ENCODE measurements around the gene ANXA6.

The ANXA6 gene

DNA sequence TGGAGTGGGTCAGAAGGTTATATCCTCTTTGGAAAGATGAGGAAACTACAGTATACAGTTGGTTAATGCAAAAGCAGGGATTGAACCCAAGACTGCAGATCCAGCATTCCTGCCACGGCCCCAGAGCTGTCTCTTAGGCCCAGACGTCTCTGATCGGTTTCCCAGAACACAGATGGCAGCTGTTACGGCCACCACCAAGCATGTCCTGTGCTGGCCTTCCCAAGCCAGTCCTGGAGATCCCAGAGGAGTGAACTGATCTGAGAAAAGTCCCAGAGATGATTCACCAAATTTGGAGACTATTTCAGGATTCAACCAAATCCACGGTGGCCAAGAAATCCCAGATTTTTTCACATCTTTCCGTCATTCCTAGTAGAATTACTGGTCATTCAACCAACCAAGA lies 96.8 kb downstream of the ANXA6 start:
- DNase-seq, result no peak

DNA sequence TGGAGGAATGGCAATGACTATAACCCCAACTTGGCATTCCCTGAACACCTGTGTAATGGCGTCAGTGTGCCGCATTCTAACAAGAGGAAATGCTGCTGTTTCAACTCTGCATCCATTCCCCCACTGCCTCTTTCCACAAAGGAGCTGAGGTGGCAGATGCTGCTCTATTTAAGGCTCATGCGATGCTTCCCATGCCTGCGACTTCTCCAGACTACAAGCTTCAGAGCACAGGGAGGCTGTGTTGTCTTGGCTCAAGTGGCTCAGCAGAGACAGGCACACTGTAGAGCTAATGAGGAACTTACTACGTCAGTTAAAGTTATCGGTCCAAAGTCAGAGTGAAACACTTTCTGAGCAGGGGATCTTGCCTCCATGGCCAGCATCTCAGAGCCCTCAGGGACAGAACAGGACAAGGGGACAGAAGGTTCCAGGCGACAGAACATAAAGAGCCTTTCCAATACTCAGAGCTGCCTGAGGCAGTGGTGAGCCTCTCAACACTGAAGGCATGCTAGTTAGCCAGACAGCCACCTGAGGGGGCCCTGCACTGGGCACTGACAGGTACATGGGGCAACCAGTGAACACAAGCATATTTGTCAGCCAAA lies 98.6 kb downstream of the ANXA6 start:
- DNase-seq, result peak; percentile 62 to 70

DNA sequence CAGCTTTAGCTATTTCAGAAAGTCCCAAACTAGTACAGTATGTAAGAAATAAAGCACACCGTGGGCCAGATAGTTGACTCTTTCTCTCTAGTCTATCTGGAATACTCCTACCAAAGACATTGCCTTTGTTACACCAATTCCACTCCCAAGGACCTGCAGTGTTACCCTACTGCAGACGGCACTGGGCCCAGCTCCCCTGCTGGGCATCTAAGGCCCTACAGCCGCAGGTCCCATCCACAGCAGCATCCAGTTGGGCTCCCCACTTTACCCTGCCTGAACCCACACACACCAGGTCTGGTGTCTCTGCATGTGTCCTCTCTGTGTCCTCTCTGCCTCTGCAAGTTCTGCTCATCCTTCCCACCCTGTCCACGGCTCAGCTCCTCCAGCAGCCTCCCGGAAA lies 99.3 kb downstream of the ANXA6 start:
- DNase-seq, result no peak

DNA sequence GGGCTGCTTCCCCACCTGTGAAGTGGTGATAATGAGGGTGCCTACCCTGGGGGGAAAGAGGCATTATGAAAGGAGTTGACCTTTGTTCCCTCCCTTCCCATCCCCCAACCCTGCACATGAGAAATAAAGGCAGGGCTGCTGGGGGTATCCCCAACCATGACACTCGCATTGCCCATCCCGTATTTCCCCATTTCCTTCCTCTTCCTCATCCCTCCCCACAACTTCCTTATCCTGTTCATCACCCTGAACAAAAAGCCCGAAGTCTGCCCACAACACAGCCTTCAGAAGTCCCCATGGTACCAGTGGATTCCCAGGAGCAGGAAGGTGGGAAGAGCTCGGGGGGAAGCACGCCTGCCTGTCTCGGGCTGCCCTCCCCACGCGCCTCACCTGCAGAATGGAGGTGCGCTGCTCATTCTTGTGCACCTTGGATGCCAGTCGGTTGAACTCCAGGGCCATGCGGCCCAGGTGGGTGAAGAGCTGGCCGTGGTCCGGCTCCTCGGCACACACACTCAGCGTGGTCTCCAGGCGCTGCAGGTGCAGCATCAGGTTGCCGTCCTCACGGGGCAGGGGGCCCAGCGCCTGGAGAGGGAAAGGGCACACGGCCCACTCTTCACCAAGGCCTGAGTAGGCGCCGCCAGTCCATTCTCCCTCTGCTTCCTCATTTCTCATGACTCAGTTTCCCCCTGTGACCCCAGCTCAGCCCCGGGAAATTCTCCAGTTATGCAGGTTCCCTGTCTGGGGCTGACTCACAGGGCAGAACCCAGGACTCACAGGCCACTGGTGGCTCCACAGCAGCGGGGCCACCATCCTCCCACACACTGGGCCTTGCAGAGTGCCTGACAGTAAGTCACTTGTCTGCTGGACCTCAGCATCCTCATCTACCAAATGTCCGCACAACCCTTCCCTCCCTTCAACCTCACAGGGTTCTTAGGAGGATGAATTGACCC lies 100.9 kb downstream of the ANXA6 start:
- peak; percentile 14 to 19 for DNase-seq

DNA sequence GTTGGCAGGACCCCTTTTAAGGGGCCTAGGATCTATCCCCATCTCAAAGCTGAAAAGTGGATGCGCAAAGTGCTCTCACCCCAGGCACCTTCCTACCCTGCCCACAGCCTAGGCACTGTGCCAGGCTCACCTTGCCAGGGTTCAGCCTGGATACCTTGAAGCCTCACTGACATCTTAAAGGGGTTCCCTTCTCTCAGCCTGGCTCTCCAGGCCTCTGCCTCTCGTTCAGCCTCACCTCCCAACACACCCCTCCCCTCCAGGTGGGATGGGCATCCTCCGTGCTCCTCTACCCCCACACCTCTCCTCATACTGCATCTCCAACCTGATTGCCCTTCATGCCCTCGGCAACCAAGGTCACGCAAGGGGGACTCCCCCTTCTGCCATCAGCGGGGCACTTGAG lies 102.2 kb downstream of the ANXA6 start:
- DNase-seq, result no peak

DNA sequence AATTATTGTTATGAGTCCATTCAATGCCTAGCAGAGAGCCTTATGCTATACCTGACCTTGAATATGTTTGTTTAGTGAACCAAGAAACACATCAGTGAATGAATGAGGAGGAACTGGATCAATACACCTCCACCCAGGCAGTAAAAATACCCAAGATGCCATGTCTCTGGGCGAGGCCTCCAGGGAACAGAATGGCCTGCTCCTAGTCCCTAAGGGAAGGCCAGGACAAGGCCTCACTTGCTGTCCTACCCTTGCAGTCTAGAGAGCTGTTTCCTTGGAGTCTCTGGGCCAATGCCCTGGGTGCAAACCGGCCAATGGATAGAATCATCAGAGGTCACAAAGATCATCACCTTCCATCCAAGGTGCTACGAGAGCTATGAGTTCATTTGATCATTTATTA lies 102.9 kb downstream of the ANXA6 start:
- no peak for DNase-seq

DNA sequence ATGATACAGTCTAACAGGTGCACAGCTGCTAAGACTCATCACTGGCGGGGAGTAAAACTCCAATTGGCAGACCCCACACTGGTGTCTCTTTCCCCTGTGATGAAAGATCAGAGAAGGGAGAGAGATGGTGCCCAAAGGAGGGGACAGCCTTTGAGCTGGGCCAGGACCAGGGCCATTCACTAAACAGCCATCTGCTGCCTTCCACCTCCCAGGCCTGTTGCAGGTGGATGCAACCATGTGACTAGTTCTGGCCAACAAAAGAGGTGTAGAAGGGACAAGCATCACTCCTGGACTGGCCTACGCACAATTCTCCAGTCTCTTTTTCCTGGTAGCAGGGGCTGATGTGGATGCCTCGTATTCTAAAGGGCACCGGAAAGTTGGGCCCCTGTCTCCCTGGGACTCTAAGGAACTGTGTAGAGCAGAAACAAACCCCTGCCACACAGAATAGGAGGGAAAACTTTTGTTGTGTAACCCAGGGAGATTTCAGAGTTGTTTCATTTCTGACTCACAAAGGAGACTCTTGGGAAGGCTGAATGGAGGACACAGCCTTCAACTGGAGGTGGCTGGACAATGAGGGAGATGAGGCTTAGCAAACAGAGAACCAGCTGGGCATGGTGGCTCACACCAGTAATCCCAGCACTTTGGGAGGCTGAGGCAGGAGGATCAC lies 103.7 kb downstream of the ANXA6 start:
- DNase-seq, result no peak

DNA sequence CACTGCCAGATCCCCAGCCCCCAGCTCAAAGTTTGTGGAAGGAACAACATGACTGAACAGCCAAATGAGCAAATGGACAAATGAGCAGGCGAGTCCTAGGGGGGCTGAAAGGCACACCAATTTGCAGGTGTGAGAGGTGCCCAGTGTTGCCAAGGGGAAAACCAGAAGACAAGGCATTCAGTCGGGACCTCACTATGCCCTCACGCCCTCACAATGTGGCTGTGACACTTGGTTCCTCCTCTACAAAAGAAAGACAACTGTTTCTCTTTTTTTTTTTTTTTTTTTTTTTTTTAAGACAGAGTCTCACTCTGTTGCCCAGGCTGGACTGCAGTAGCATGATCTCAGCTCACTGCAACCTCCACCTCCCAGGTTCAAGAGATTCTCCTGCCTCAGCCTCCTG lies 104.7 kb downstream of the ANXA6 start:
- no peak for DNase-seq

DNA sequence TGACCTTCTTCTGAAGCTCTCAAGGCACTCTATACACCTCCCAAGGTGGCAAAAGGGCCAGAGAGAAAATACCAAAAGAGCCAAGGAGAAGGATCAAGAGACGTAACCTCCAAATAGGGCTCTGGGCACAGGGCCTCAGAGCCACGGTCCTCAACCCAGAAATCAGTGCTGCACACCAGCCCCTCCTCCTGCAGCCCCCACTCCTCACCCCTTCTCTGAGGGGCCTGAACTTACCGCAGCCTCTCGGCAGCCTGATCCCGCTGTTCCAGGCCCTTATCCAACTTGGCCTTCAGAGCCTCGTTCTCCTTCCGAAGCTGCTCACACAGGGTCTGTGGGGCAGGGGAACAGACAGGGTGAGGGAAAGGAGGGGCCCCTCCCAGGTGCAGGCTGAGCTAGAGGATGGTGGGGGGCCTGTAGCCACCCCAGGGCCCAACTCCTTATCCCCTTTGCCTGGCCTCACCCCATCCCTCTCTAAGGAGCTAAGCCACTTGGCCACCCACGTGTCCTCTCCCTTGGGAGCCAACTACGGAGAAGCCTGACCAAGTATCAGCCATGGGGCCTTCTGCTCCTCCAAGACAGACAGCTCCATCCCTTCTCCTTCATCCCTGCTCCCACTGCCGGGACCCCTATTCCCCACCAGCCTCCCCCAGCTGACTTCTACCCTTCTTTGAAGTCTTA lies 105.5 kb downstream of the ANXA6 start:
- no peak for DNase-seq

DNA sequence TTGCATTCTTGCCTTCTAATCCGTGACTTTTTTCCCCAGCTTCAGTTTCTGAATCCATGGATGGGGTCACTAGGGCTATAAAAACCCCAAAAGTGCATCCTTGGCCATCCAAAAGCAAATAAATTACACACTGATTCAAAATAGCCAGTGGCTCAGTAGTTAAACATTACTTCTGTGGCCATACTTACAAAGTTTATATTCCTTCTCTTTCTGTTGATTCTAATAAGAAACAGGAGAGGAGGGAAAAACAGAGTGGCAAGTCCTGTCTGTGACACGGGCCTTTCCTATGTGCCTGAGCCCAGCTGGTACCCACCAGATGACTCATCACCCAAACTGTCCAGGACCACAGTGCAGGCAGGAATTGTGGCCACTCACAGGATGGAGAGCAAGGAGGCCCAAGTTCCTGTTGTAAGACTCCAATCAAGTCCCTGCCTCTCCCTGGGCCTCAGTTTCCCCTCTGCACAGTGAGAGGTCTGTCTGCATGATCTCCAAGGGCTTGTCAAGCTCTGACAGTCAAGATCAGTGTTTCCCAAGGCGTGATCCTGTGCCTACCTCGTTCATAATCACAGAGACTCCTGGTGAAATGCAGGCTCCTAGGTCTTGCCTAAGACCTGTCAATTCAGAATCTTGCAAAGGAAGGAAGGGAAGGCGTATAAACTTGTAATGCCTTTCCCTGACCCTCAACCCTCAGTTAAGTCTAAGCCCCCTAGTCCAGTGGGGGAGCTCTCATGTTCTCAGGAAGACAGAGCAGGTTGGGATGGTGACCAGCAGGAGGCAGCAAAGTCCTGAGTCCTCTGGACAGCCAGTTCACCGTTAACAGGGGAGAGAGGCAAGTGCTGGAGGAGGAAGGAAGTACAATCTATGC lies 106.3 kb downstream of the ANXA6 start:
- DNase-seq, result peak; percentile 92 to 93
